Fibroblast of pulmonary artery (primary cell): ENCODE data around the gene C8B.

Source experiments
- DNase-seq: peaks from one replicate; pipeline ENCODE4 v3.0.0-alpha.2; 2010; ENCODE audit warnings: low read depth
- H3K4me3 ChIP-seq: replicated peaks from 2 replicates; pipeline ENCODE4 v1.5.1; 2011; ENCODE audit warnings: low read depth, mild to moderate bottlenecking, control low read depth, low read length, moderate library complexity
- TF ChIP-seq, protein P1 (sequence below): IDR thresholded peaks from 2 replicates; pipeline ENCODE4 v1.5.1; 2011; ENCODE audit warnings: mild to moderate bottlenecking, control low read depth, low read length, inconsistent platforms; ENCODE audit errors: missing control alignments

Gene C8B

DNA sequence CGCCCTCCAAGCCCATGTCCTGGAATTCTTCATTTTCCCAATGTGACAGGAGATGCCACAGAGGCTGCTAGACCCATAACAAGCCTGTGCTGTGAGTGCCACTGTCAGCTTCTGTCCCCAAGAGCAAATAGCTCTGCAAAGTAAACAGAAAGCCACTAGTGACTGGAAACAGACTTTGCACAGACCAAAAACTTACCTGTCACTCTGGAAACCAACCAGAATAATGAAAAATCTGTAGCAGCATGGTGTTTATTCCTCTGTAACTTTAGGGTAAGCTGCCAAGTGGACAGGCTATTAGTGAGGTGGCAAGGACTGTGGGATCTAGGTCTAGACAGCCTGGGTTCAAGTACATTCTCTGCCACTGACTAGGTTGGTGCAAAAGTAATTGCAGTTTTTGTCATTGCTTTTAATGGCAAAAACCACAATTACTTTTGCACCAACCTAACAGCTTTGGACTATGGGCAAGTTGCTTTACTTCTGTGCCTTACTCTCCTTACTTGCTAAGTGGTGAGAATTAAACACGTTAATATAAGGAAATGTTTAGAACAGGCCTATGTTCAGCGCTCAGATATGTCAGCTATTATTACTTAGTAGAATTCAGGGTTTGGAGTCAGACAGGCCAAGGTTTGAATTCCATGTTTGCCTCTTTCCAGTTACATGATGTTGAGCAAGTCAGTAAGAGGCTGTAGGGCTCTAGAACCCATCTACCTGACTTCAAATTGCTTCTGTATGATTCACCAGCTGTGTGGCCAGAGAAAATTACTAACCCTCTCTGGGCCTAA is at the start of gene C8B:
Gene C8B (minus strand): TSS at position 100 of the 782 bp plus-strand sequence. CDS start 67 bp downstream, at position 33.
- no peak for DNase-seq
- no peak within 1 kb of the TSS for H3K4me3 ChIP-seq
- TF ChIP-seq, protein P1, sequence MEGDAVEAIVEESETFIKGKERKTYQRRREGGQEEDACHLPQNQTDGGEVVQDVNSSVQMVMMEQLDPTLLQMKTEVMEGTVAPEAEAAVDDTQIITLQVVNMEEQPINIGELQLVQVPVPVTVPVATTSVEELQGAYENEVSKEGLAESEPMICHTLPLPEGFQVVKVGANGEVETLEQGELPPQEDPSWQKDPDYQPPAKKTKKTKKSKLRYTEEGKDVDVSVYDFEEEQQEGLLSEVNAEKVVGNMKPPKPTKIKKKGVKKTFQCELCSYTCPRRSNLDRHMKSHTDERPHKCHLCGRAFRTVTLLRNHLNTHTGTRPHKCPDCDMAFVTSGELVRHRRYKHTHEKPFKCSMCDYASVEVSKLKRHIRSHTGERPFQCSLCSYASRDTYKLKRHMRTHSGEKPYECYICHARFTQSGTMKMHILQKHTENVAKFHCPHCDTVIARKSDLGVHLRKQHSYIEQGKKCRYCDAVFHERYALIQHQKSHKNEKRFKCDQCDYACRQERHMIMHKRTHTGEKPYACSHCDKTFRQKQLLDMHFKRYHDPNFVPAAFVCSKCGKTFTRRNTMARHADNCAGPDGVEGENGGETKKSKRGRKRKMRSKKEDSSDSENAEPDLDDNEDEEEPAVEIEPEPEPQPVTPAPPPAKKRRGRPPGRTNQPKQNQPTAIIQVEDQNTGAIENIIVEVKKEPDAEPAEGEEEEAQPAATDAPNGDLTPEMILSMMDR = no peak

- H3K4me3 ChIP-seq = no peak overlapping the region
- no peak for DNase-seq
- TF ChIP-seq, protein P1 = no peak
These were observed 49.3 kb upstream of the C8B start for GRCh38 chr1:57015071-57015470.

DNA sequence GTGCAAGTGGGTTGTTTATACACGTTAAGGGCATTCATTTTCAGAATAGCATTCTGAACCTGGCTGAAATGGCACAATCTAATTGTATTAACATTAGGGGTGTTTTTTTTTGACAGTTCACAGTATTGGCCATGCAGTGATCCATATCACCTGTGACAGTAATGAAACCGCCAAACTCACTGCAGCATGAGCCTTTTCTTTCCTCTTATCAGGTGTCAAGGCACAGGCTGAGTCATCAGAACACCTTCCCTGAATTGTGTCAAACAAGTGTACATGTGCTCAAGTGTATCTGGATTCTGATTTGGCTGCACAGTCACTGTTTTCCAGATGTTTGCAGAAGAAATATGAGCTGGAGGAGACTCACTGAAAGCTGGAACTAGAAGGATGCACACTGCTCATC is 47.7 kb upstream of the C8B start:
- DNase-seq = no peak
- H3K4me3 ChIP-seq = no peak overlapping the region
- TF ChIP-seq, protein P1 = no peak

GRCh38 chr1:57012315-57012714 is 46.5 kb upstream of the C8B start:
- H3K4me3 ChIP-seq = no peak overlapping the region
- TF ChIP-seq, protein P1 = no peak
- DNase-seq = no peak

- TF ChIP-seq, protein P1 = no peak
These were observed 44.7 kb upstream of the C8B start for GRCh38 chr1:57010511-57010910.

GRCh38 chr1:57007948-57008347 is 42.1 kb upstream of the C8B start:
- DNase-seq = no peak
- no peak overlapping the region for H3K4me3 ChIP-seq
- TF ChIP-seq, protein P1 = no peak

More at GRCh38 chr1:57010511-57010910, 44.7 kb upstream of the C8B start:
- DNase-seq = no peak
- no peak overlapping the region for H3K4me3 ChIP-seq

- DNase-seq = no peak
- no peak overlapping the region for H3K4me3 ChIP-seq
- TF ChIP-seq, protein P1 = no peak
These were observed 41.7 kb upstream of the C8B start for GRCh38 chr1:57007472-57007871.
